NT2/D1 (cell line): ENCODE results near the gene FRG2B.

Experiments used
- YY1 ChIP-seq: IDR thresholded peaks from 2 replicates; pipeline ENCODE4 v1.6.1; 2011; ENCODE audit not compliant: insufficient read length, insufficient read depth
- ZNF274 ChIP-seq: IDR thresholded peaks from 2 replicates; pipeline ENCODE4 v1.6.1; 2011; ENCODE audit warnings: mild to moderate bottlenecking, low read depth, low read length

DNA sequence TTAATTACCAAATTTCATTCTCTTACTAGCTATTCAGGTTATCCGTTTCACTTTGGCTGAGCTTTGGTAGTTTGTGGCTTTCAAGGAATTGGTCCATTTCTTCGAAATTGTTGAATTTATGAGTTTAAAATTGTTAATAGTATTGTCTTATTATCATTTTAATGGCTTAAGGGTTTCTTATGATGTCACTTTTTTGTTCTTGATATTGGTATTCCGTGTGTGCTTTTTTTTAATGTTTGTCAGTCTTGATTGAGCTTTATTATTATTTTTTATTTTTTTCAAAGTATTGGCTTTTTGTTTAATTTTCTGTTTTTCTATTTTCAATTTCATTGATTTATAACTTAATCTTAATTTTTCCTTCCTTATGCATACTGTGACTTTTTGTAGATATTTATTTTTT, 25.9 kb downstream of the FRG2B start:
- TF ChIP-seq YY1 (no peak), ZNF274 (no peak)
